Right cardiac atrium (tissue), 5 donors: Measurements from ENCODE around the gene CDA. TPM values are rescaled to one million over a fixed set of nuclear protein-coding genes. Genes with fewer than 3 reads are reported as not detected.

Experiments used
- ATAC-seq, 2 donors: fragments of 200-7000 bp; cut with Tn5 transposase; one replicate each; pipeline versions ENCODE4 v1.8.0 to v1.9.1; 2020; ENCODE audit warnings: moderate library complexity in 2 of 2, mild to moderate bottlenecking in 1 of 2
- DNase-seq, 3 donors: peaks; one replicate each; pipeline ENCODE4 v3.0.0-alpha.2; 2020
- H3K27ac ChIP-seq: one replicate; pipeline ENCODE4 v1.5.1; 2013; ENCODE audit warnings: mild to moderate bottlenecking, low read length, control low read depth, moderate library complexity
- H3K27me3 ChIP-seq: one replicate; pipeline ENCODE4 v1.6.1; 2013; ENCODE audit not compliant: control insufficient read depth, insufficient read depth
- H3K4me1 ChIP-seq: one replicate; pipeline ENCODE4 v1.6.1; 2013; ENCODE audit warnings: low read length; ENCODE audit not compliant: control insufficient read depth, insufficient read depth
- H3K4me3 ChIP-seq: one replicate; pipeline ENCODE4 v1.5.1; 2013; ENCODE audit warnings: low read length, control low read depth
- H3K9me3 ChIP-seq: one replicate; pipeline ENCODE4 v1.6.1; 2013; ENCODE audit warnings: low read length; ENCODE audit not compliant: control insufficient read depth
- WGBS: extraction: QIAGEN DNeasy Blood & Tissue Kit; methylation state at CpG from one replicate; pipeline ENCODE4 v1.1.7; 2013; 5-methylcytosine and 5-hydroxymethylcytosine counted together
- intact Hi-C, 4 donors: fragments of 100-400 bp; cut with DNase I; formaldehyde crosslinking; loops; one replicate each; pipeline versions ENCODE4 v1.11.0 to v1.14.0; 2022 to 2023
- polyA plus RNA-seq: library from polyadenylated mRNA; stranded (reverse); fragments of 200-250 nt; gene quantifications from one replicate; pipeline ENCODE4 v1.2.3, GENCODE V29; 2013
- total RNA-seq, 4 donors: library from RNA; stranded (reverse); fragmentation: NEBNext Ultra II Directional; extraction: Animal tissue kit (Norgen Biotek cat#: 25700); gene quantifications; one replicate each; pipeline ENCODE4 v1.2.1, GENCODE V29; 2021
- donor health status: healthy with polysubstance abuse.
- donor health status: DM: no; HTN: yes; CAD: no.
- donor health status: DM: no; HTN: no; CAD: no.
- donor health status: DM: no; HTN: yes; CAD: no; lungs with severe emphysema.
- donor health status: DM: yes; HTN: yes; CAD: no.

Gene CDA
- total and polyA plus RNA-seq, 5 donors: 2.2 to 6.7 (median 2.5) TPM

- H3K27ac ChIP-seq: peak within 1 kb of the TSS; percentile 95
- peaks cover 4% of the 10 kb centered on the region for H3K4me1 ChIP-seq
- H3K4me3 ChIP-seq: peak within 1 kb of the TSS; percentile 95
- under 1% methylated on average over 93 of the region's 93 CpGs for WGBS
- H3K27me3 ChIP-seq: no peaks in the 10 kb centered on the region
- DNase-seq: peak; percentile 78 to 93 (median 92)
- H3K9me3 ChIP-seq: no peaks in the 10 kb centered on the region
- ATAC-seq: peak; percentile 91 to 93
- intact Hi-C loops: loop anchor here in 2 of 4 donors (5.0 to 10.0 kb wide), 3 partner anchors 56 to 709 kb away; partner anchors contain the start of gene PLA2G2E (in 1 of the 2)
These were observed 44.5 kb downstream of the CDA start, which contains the start of gene PINK1 for GRCh38 chr1:20633190-20634064. TSS of gene PINK1 (plus strand) at chr1:20633458. CDS start at chr1:20633549, 91 bp downstream.

GRCh38 chr1:20634065-20634593 is 45.2 kb downstream of the CDA start:
- no peaks in the 10 kb centered on the region for H3K9me3 ChIP-seq
- 2% methylated on average over 11 of the region's 11 CpGs for WGBS
- intact Hi-C loops: loop anchor here in 2 of 4 donors (5.0 to 10.0 kb wide), 3 partner anchors 57 to 709 kb away; partner anchors contain the start of gene PLA2G2E (in 1 of the 2)
- peaks cover 4% of the 10 kb centered on the region for H3K4me1 ChIP-seq
- H3K27ac ChIP-seq: peak overlapping the region; percentile 13
- no peak for ATAC-seq
- H3K27me3 ChIP-seq: no peaks in the 10 kb centered on the region
- peak overlapping the region; percentile 95 for H3K4me3 ChIP-seq
- no peak for DNase-seq

GRCh38 chr1:20634594-20635084 is 45.7 kb downstream of the CDA start:
- Histone ChIP-seq H3K4me1 (peaks cover 4% of the 10 kb centered on the region), H3K27me3 (no peaks in the 10 kb centered on the region), H3K4me3 (peak overlapping the region; percentile 95), H3K27ac (no peak overlapping the region), H3K9me3 (no peaks in the 10 kb centered on the region)
- WGBS: 9% methylated on average over 4 of the region's 4 CpGs
- ATAC-seq: peak; percentile 44 to 58
- intact Hi-C loops: loop anchor here (5.0 to 10.0 kb wide), 5 partner anchors 57 to 710 kb away; partner anchors contain the start of gene PLA2G2E (in 1 of the 4)
- peak; percentile 33 to 71 (median 66) for DNase-seq

DNA sequence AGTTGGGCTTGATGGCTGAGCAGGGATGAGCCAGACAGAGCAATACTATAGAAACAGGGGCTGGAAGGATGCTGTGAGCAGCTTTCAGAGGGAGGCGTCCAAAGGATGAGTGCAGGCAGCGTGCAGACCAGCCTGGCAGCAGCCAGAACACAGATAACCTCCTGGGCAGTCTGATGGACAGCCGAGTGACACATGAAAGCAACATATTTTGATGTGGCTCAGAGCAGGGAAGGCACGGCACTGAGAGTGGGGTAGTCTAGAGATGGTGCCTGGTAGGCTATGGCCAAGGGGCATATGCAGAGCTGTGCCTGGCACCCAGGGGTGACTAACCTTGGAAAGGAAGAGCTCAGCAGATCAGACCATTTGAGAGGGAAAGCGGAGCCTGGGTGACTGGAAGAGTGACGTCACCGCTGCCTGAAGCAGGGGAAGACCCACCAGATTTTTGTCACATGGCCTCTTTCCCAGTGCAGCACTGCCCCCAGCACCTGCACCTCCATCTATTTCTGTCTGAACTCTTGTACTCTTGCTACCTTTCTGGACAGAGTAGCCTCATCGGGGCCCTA is 48.0 kb downstream of the CDA start:
- DNase-seq (no peak), ATAC-seq (no peak)
- H3K9me3 ChIP-seq: no peaks in the 10 kb centered on the region
- peaks cover 4% of the 10 kb centered on the region for H3K4me1 ChIP-seq
- no peak overlapping the region for H3K4me3 ChIP-seq
- H3K27ac ChIP-seq: no peak overlapping the region
- WGBS: 77% methylated on average over 8 of the region's 8 CpGs
- intact Hi-C loops: loop anchor here in 3 of 4 donors (5.0 to 10.0 kb wide), 5 partner anchors 60 to 712 kb away; partner anchors contain the start of gene PLA2G2E (in 1 of the 3)
- no peaks in the 10 kb centered on the region for H3K27me3 ChIP-seq

GRCh38 chr1:20640183-20640597 is 51.3 kb downstream of the CDA start:
- WGBS: 31% methylated on average over 6 of the region's 6 CpGs
- DNase-seq (no peak), ATAC-seq (peak; percentile 37 to 63)
- no peaks in the 10 kb centered on the region for H3K4me1 ChIP-seq
- no peaks in the 10 kb centered on the region for H3K27me3 ChIP-seq
- intact Hi-C loops: loop anchor here in 1 of 4 donors (5.0 kb wide), 1 partner anchor 118 kb away; no protein-coding TSS in a partner anchor
- no peak overlapping the region for H3K4me3 ChIP-seq
- no peaks in the 10 kb centered on the region for H3K9me3 ChIP-seq
- no peak overlapping the region for H3K27ac ChIP-seq

DNA sequence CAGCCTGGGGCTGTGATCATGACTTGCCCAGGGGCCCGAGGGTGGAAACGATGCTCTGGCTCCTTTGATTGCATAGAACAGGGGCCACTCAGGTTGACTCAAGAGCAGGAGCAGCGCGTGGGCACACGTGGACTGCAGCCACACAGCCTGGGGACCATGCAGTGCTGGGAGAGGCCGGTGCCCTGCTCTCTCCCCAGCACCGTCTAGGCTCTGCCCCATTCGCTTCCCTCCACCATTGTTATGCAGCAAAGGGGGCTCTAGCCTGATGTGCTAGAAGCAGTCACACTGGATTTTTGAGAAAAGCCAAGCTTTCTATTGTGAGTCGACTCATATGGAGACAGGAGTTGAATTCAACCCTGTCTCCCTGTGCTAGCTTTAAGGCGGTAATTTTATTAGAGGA is 53.1 kb downstream of the CDA start:
- H3K4me3 ChIP-seq: no peak overlapping the region
- intact Hi-C loops: loop anchor here in 1 of 4 donors (5.0 kb wide), 1 partner anchor 120 kb away; no protein-coding TSS in a partner anchor

DNA sequence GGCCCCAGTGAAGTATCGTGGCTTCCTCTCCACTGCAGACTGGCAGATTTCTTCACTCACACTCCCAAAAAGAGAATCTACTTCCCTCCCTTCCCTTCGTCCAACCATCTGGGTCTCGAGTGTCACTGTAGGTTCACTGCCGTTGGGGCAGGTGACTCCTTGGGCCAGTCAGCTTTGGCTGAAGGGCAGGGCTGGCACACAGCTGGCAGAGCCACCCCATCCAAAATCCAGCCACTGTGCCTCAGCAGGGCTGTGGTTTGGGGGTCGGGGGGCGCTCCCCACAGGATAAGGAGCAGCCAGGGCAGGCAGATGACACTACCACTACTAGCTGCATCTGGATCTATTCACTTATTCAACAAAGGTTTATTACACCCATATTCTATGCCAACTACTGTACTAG is 54.2 kb downstream of the CDA start:
- Histone ChIP-seq H3K9me3 (no peaks in the 10 kb centered on the region), H3K27ac (no peak overlapping the region), H3K4me1 (no peaks in the 10 kb centered on the region), H3K4me3 (no peak overlapping the region), H3K27me3 (no peaks in the 10 kb centered on the region)
- WGBS: 80% methylated on average over 6 of the region's 6 CpGs
- intact Hi-C loops: loop anchor here in 1 of 4 donors (5.0 kb wide), 1 partner anchor 121 kb away; no protein-coding TSS in a partner anchor
- ATAC-seq: no peak
- no peak for DNase-seq

More for the DNA sequence above, 53.1 kb downstream of the CDA start:
- no peaks in the 10 kb centered on the region for H3K9me3 ChIP-seq
- ATAC-seq (no peak), DNase-seq (no peak)
- no peak overlapping the region for H3K27ac ChIP-seq
- WGBS: 85% methylated on average over 10 of the region's 10 CpGs
- H3K4me1 ChIP-seq: no peaks in the 10 kb centered on the region
- H3K27me3 ChIP-seq: no peaks in the 10 kb centered on the region

DNA sequence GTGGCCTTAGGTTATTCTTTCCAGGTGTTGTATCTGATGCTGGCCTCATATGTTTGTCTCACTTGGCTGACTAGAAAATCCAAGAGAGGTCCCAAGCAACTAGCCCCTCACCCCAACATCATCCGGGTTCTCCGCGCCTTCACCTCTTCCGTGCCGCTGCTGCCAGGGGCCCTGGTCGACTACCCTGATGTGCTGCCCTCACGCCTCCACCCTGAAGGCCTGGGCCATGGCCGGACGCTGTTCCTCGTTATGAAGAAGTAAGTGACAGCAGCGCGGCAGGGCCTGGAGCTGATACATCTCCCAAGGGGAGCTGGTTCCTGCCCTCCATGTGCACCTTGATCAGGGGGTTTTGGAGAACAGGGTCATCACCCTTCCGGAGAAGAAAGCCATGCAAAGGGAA is 55.5 kb downstream of the CDA start:
- Histone ChIP-seq H3K4me3 (no peak overlapping the region), H3K27me3 (no peaks in the 10 kb centered on the region), H3K4me1 (no peaks in the 10 kb centered on the region), H3K9me3 (no peaks in the 10 kb centered on the region), H3K27ac (no peak overlapping the region)
- intact Hi-C loops: loop anchor here in 1 of 4 donors (5.0 kb wide), 1 partner anchor 122 kb away; no protein-coding TSS in a partner anchor
- DNase-seq (no peak), ATAC-seq (no peak)
- 91% methylated on average over 13 of the region's 13 CpGs for WGBS

DNA sequence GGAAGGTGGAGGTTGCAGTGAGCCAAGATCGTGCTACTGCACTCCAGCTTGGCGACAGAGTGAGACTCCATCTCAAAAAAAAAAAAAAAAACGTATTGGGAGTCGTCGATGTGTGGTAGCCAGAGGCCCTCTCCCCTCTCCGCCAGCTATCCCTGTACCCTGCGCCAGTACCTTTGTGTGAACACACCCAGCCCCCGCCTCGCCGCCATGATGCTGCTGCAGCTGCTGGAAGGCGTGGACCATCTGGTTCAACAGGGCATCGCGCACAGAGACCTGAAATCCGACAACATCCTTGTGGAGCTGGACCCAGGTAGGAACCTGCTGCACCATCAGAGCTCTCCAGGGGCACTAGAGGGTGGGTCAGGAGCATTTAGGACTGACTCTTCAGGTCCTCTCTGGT is 56.5 kb downstream of the CDA start:
- WGBS: 91% methylated on average over 14 of the region's 14 CpGs
- no peak for DNase-seq
- no peaks in the 10 kb centered on the region for H3K4me1 ChIP-seq
- H3K9me3 ChIP-seq: no peaks in the 10 kb centered on the region
- no peaks in the 10 kb centered on the region for H3K27me3 ChIP-seq
- H3K27ac ChIP-seq: no peak overlapping the region
- intact Hi-C loops: no loop called here
- H3K4me3 ChIP-seq: no peak overlapping the region
- no peak for ATAC-seq

DNA sequence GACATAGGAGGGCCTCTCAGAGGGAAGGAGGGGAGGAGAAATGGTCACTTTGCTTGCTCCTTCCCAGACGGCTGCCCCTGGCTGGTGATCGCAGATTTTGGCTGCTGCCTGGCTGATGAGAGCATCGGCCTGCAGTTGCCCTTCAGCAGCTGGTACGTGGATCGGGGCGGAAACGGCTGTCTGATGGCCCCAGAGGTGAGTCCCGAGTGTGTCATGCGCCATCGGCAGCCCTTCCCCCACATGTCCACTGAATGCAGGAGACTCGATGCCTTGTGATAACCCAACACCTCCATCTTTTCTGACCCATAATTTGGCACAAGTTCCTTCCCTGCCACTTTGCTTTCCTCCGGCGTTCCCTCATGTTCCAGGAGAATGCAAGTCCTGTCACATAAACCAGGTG is 59.5 kb downstream of the CDA start:
- H3K4me3 ChIP-seq: no peak overlapping the region
- no peaks in the 10 kb centered on the region for H3K27me3 ChIP-seq
- DNase-seq: no peak
- intact Hi-C loops: no loop called here
- no peak for ATAC-seq
- WGBS: 86% methylated on average over 13 of the region's 13 CpGs
- H3K4me1 ChIP-seq: no peaks in the 10 kb centered on the region
- H3K9me3 ChIP-seq: no peaks in the 10 kb centered on the region
- H3K27ac ChIP-seq: no peak overlapping the region
